WERI-Rb-1 (cell line): Measurements from ENCODE around the gene ALDH16A1.

ENCODE experiments used
- DNase-seq: peaks from one replicate; pipeline ENCODE4 v3.0.0-alpha.2; 2020
- H3K27ac ChIP-seq: fragments of 250-450 bp; sonication (Bioruptor Pico); 2 replicates; pipeline ENCODE4 v1.5.1; 2020; ENCODE audit warnings: mild to moderate bottlenecking, moderate library complexity
- H3K27me3 ChIP-seq: fragments of 250-450 bp; sonication (Bioruptor Pico); 2 replicates; pipeline ENCODE4 v1.5.1; 2021; ENCODE audit warnings: mild to moderate bottlenecking, low read depth, moderate library complexity; ENCODE audit not compliant: insufficient read depth, severe bottlenecking
- H3K36me3 ChIP-seq: fragments of 250-450 bp; sonication (Bioruptor Pico); 2 replicates; pipeline ENCODE4 v1.5.1; 2020; ENCODE audit warnings: mild to moderate bottlenecking, moderate library complexity
- H3K4me3 ChIP-seq: 2 replicates; pipeline ENCODE4 v1.5.1; 2011; ENCODE audit warnings: low read depth, mild to moderate bottlenecking, control low read depth, low read length
- H3K9me3 ChIP-seq: fragments of 250-450 bp; sonication (Bioruptor Pico); 2 replicates; pipeline ENCODE4 v1.5.1; 2021; ENCODE audit warnings: mild to moderate bottlenecking, moderate library complexity; ENCODE audit not compliant: severe bottlenecking
- CTCF ChIP-seq: IDR thresholded peaks from 2 replicates; pipeline ENCODE4 v1.5.1; 2011; ENCODE audit warnings: low read depth, mild to moderate bottlenecking, control low read depth, inconsistent platforms, low read length

ALDH16A1 gene

GRCh38 chr19:49515767-49516166 is 62.7 kb downstream of the ALDH16A1 start:
- H3K27ac ChIP-seq, result no peak overlapping the region
- TF ChIP-seq CTCF, result no peak
- H3K9me3 ChIP-seq, result no peaks in the 10 kb centered on the region
- no peaks in the 10 kb centered on the region for H3K27me3 ChIP-seq
- no peak for DNase-seq
- no peaks in the 10 kb centered on the region for H3K36me3 ChIP-seq
- H3K4me3 ChIP-seq, result no peak overlapping the region

DNA sequence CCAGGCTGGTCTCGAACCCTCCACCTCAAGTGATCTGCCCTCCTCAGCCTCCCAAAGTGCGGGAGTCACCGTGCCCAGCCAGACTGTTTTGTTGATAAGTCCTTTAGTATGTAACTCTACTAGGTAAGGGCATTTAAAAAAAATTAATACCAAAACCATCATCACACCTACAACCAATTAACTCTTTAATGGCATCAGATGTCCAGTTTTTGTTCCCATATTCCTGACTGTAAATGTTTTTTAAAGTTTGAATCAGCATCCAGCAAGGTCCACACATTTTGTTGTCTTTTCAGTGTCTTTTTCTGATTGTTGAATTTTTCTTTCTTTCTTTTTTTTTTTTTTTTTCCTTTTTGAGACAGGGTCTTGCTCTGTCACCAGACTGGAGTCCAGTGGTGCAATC is 65.0 kb downstream of the ALDH16A1 start:
- no peak overlapping the region for H3K4me3 ChIP-seq
- no peaks in the 10 kb centered on the region for H3K36me3 ChIP-seq
- H3K27me3 ChIP-seq, result no peaks in the 10 kb centered on the region
- DNase-seq, result no peak
- no peaks in the 10 kb centered on the region for H3K9me3 ChIP-seq
- no peak overlapping the region for H3K27ac ChIP-seq
- TF ChIP-seq CTCF, result no peak
